ENCODE measurements around the gene F13A1.

GRCh38 chr6:6365242-6365641 is 44.8 kb upstream of the F13A1 start:
- no peak for TF ChIP-seq ARNTL (CRISPR knock-in tag; IDR thresholded peaks at IDR 0.05; ENCODE audit: borderline replicate concordance, low read depth)
- TF ChIP-seq ZNF565 (CRISPR knock-in tag; conservative IDR thresholded peaks at IDR 0.05; ENCODE audit: low read depth): no peak

All from SK-N-SH treated with all-trans-retinoic acid at 6 μM for 48 hours (cell line).